ENCODE measurements around the gene SH3TC1. TPM values are rescaled to one million over a fixed set of nuclear protein-coding genes. Genes with fewer than 3 reads are reported as not detected.
A peak's percentile ranks its signal among the peaks of the same experiment; 100 is the strongest.

SH3TC1 gene
- 10 to 100 TPM in 1 of 3 donors, 1 to 10 TPM in 2; 3.4 to 18.1 (median 4.2) TPM for polyA plus RNA-seq

DNA sequence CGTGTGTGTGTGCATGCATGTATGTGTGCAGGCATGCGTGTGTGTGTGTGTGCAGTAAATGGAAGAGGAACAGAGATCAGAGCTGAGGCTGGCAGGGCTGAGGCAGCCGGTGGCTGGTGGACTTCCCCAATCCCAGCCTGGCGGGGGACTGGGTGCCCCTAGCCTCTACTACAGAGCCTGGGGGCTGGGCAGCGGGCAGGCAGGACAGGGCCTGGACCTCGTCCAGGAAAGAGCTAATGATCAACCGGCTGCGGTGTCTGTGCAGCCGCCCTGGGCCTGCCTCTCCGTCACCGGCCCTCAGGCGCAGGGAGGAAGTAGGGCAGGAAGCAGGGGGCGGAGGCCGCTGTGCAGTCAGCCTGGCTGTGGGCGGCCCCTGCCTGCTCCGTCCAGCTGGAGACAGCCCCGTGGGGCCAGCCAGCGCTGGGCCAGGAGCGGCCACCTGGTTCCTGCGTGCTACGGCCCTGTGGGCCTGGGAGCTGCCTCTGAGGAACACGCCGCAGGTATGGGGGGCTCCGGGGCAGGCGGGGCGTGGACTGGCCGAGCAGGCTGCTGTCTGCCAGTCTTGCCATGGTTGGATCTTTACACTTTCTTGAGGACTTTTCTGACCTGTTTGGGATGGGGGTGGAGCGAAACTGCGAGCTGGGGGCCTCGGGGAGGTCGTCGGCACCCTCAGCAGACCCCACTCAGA lies at the start of gene SH3TC1:
TSS of gene SH3TC1 (plus strand) at position 385 of the 688 bp plus-strand sequence. CDS start 5,905 bp downstream, outside the sequence.
- H3K27me3 Mint-ChIP-seq (ENCODE audit: low read depth in 3 of 3), result peaks cover 0 to 6% (median 3%) of the 10 kb centered on the region in 3 donors
- H3K4me3 Mint-ChIP-seq, result peak within 1 kb of the TSS; percentile 92 to 97 (median 96)
- H3K4me1 Mint-ChIP-seq, result peaks cover 42 to 46% of the 10 kb centered on the region in 2 donors
- no peaks in the 10 kb centered on the region for H3K9me3 Mint-ChIP-seq
- H3K27ac Mint-ChIP-seq, result peak within 1 kb of the TSS; percentile 89 to 97 (median 92)
- DNase-seq, result peak; percentile 70 to 74 (median 72)
- H3K36me3 Mint-ChIP-seq, result no peaks in the 10 kb centered on the region

DNA sequence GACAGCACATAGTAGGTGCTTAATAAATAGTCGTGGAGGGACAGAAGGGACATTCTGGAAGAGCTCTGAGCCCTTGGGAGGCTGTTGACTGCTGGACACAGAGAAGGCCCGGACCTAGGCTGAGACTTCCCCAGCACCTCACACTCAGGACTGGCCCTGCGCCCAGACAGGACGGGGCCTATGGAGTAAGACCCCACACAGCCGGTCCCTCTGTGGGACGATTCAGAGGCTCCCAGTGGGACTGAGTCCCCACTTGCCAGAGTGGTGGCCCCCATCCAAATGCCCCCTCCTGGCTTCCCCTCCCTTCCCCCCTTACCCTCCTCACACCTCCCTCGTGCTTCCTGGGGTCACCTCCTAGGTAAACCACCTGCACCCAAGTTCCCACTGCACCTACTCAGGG lies 49.4 kb upstream of the SH3TC1 start:
- H3K36me3 Mint-ChIP-seq, result no peaks in the 10 kb centered on the region

DNA sequence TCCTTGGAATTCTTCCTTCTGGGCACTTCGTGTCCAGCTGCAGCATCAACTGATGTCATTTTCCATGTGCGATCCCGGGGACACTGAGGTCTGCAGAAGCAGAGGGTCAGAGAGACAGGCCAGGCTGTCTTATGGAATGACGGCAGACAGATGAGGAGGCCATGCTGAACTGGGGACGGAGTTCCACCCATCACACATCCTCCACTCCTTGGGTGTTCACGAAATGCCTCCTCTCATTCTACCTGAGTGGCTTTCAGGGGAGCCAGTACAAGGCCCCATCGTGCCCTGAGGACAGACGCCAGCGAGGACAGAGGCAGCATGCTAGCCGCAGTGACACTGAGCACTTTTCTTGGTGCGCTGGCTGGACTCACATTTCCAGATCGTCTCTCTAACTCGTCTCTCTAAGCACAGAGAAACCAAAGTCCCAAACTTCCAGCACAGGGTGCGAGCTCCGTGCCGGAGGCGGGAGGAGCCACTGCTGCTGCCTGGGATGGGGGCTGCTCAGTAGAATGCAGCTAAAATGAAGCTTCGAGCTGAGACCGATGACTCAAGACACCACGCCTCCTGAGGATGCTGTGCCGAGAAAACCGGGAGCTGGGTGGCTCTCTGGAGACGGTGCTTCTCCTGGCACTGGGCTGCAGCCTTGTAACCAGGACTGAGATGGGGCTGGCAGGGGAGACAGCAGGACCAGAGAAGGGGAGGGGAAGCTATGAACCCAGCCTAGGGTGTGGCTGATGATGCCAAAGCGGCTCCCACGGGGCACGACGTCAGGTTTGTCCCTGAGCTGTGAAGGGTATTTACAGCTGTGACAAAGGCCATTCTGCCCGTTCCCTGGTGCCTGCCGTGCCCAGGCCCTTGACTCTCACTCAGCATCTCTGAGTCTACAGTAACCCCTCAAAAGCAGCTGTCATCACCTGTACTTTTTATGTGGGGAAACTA lies 48.7 kb upstream of the SH3TC1 start:
- Mint-ChIP-seq H3K27me3 (ENCODE audit: low read depth in 3 of 3) (peaks cover 0 to 7% (median under 1%) of the 10 kb centered on the region in 3 donors), H3K4me3 (no peak overlapping the region), H3K27ac (no peak overlapping the region), H3K36me3 (no peaks in the 10 kb centered on the region), H3K4me1 (no peaks in the 10 kb centered on the region), H3K9me3 (no peaks in the 10 kb centered on the region)
- DNase-seq, result no peak

More for the DNA sequence above, 49.4 kb upstream of the SH3TC1 start:
- H3K4me1 Mint-ChIP-seq, result no peaks in the 10 kb centered on the region
- H3K27ac Mint-ChIP-seq, result no peak overlapping the region
- H3K27me3 Mint-ChIP-seq (ENCODE audit: low read depth in 3 of 3), result peaks cover 0 to 7% (median 0%) of the 10 kb centered on the region in 3 donors
- H3K4me3 Mint-ChIP-seq, result no peak overlapping the region
- no peaks in the 10 kb centered on the region for H3K9me3 Mint-ChIP-seq
- no peak for DNase-seq

- no peak overlapping the region for H3K27ac Mint-ChIP-seq
- DNase-seq, result no peak
- no peaks in the 10 kb centered on the region for H3K36me3 Mint-ChIP-seq
- H3K4me1 Mint-ChIP-seq, result no peaks in the 10 kb centered on the region
- no peak overlapping the region for H3K4me3 Mint-ChIP-seq
- no peaks in the 10 kb centered on the region for H3K9me3 Mint-ChIP-seq
- peaks cover 0 to 7% (median 2%) of the 10 kb centered on the region in 3 donors for H3K27me3 Mint-ChIP-seq (ENCODE audit: low read depth in 3 of 3)
Observed at GRCh38 chr4:8151165-8151650, 47.9 kb upstream of the SH3TC1 start.

GRCh38 chr4:8152090-8152864 lies 46.8 kb upstream of the SH3TC1 start:
- no peak for DNase-seq
- Mint-ChIP-seq H3K27me3 (ENCODE audit: low read depth in 3 of 3) (peaks cover 2 to 5% (median 4%) of the 10 kb centered on the region in 3 donors), H3K4me3 (no peak overlapping the region), H3K4me1 (no peaks in the 10 kb centered on the region), H3K9me3 (no peaks in the 10 kb centered on the region), H3K36me3 (no peaks in the 10 kb centered on the region), H3K27ac (no peak overlapping the region)

DNA sequence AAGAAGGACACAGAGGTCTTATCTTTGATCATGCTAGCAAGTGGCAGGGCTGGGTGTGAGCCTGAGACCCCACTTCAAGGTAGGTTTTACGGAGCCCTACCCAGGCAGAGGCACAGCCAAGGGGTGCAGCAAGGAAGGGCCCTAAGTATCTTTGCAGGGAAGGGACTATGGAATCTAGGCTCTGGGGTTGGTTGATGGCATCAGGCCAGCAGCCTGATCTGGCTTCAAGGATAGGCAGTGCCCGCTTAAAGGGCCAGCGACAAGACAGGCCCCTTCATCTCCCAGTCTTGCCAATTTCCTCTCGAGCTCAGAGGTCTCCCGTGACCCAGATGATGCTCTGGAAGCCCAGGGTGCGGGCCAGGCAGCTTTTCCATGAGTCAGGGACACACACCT lies 46.2 kb upstream of the SH3TC1 start:
- DNase-seq, result no peak
- H3K9me3 Mint-ChIP-seq, result peaks cover 0 to 1% (median 0%) of the 10 kb centered on the region in 6 donors
- H3K4me3 Mint-ChIP-seq, result no peak overlapping the region
- H3K27me3 Mint-ChIP-seq (ENCODE audit: low read depth in 3 of 3), result peaks cover 2 to 7% (median 3%) of the 10 kb centered on the region in 3 donors
- H3K4me1 Mint-ChIP-seq, result no peaks in the 10 kb centered on the region
- H3K36me3 Mint-ChIP-seq, result no peaks in the 10 kb centered on the region
- H3K27ac Mint-ChIP-seq, result no peak overlapping the region

DNA sequence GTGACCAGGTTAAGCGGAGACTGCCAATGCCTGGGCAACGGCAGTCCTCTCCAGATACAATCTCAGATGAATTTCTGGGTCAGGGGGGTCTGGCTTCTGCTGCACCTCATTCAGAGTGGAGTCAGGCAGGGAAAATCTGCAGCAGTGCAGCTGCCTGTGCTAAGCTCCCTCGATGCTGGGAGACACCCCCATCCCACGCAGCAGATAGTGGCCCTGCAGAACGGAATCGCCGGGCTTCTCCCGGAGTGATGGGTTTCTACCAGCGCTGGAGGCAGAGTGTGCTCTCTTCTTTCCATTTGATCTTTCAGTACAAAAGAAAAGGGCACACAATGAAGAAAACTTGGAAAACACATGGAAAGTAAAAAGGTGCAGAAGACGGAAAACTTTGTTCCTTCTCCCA lies 45.6 kb upstream of the SH3TC1 start:
- Mint-ChIP-seq H3K4me3 (no peak overlapping the region), H3K9me3 (peaks cover 0 to 1% (median 0%) of the 10 kb centered on the region in 6 donors), H3K27me3 (ENCODE audit: low read depth in 3 of 3) (peaks cover 2 to 7% (median 3%) of the 10 kb centered on the region in 3 donors)

GRCh38 chr4:8155048-8155447 lies 44.0 kb upstream of the SH3TC1 start:
- no peak for DNase-seq
- Mint-ChIP-seq H3K27ac (no peak overlapping the region), H3K36me3 (no peaks in the 10 kb centered on the region), H3K9me3 (peaks cover 0 to 1% (median 0%) of the 10 kb centered on the region in 6 donors), H3K4me1 (peaks cover 11 to 13% of the 10 kb centered on the region in 2 donors), H3K27me3 (ENCODE audit: low read depth in 3 of 3) (peaks cover 2 to 10% (median 6%) of the 10 kb centered on the region in 3 donors), H3K4me3 (no peak overlapping the region)

More for the DNA sequence above, 45.6 kb upstream of the SH3TC1 start:
- Mint-ChIP-seq H3K27ac (no peak overlapping the region), H3K36me3 (no peaks in the 10 kb centered on the region), H3K4me1 (no peaks in the 10 kb centered on the region)
- DNase-seq, result no peak

GRCh38 chr4:8155660-8156421 lies 43.2 kb upstream of the SH3TC1 start:
- no peak for DNase-seq
- H3K27me3 Mint-ChIP-seq (ENCODE audit: low read depth in 3 of 3), result peaks cover 2 to 10% (median 6%) of the 10 kb centered on the region in 3 donors
- peaks cover 0 to 1% (median 0%) of the 10 kb centered on the region in 6 donors for H3K9me3 Mint-ChIP-seq
- H3K4me3 Mint-ChIP-seq, result no peak overlapping the region
- H3K4me1 Mint-ChIP-seq, result peaks cover 11 to 20% of the 10 kb centered on the region in 2 donors
- H3K27ac Mint-ChIP-seq, result peak overlapping the region in 1 of 6 donors; percentile 46
- H3K36me3 Mint-ChIP-seq, result no peaks in the 10 kb centered on the region

GRCh38 chr4:8156617-8157016 lies 42.5 kb upstream of the SH3TC1 start:
- Mint-ChIP-seq H3K4me3 (peak overlapping the region in 1 of 5 donors; percentile 61), H3K27ac (no peak overlapping the region), H3K9me3 (peaks cover 0 to 2% (median 0%) of the 10 kb centered on the region in 6 donors), H3K4me1 (peaks cover 11 to 20% of the 10 kb centered on the region in 2 donors), H3K27me3 (ENCODE audit: low read depth in 3 of 3) (peaks cover 2 to 10% (median 6%) of the 10 kb centered on the region in 3 donors), H3K36me3 (no peaks in the 10 kb centered on the region)
- DNase-seq, result no peak

- Mint-ChIP-seq H3K9me3 (peaks cover 0 to 2% (median 0%) of the 10 kb centered on the region in 6 donors), H3K27ac (no peak overlapping the region), H3K36me3 (no peaks in the 10 kb centered on the region), H3K4me3 (peak overlapping the region; percentile 23 to 61 (median 43)), H3K4me1 (peaks cover 11 to 20% of the 10 kb centered on the region in 2 donors), H3K27me3 (ENCODE audit: low read depth in 3 of 3) (peaks cover 2 to 10% (median 6%) of the 10 kb centered on the region in 3 donors)
- DNase-seq, result no peak
Observed at GRCh38 chr4:8157496-8157895, 41.6 kb upstream of the SH3TC1 start.

DNA sequence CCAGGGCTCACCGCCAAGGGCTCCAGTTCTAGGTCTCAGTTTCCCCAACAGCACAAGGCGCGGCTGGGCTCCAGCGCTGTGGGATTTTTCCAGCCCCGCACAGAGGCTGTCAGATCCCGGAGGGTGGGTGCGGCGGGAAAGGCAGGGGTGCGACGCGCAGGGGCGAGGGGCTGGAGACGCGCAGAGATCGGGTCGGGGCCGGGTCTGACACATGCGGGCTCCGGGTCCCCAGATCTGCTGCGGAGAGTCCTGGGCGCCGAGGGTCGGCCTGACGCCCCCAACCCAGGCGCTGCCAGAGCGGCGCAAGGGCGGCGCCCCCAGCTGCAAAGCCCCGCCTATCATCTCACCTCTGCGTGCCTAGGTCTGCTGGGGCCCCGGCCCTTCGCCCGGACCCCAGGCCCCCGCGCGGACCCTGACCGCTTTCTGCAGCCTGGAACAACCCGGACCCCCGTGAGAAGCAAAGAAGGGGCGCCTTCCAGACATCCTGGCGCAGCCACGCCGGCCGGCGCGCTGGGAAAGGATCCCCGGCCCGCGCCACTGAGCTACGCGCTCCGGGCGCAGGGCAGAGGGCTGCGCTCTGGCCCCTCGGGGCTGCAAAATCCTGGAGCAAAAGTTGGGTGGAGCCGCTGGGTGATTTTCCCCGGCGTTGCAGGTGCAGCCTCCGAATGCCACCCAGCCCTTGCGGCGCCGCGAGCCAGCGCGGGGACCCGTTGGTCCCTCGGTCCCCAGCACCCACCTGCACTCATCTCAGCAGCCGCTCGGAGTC lies 41.0 kb upstream of the SH3TC1 start:
- peaks cover 2 to 10% (median 6%) of the 10 kb centered on the region in 3 donors for H3K27me3 Mint-ChIP-seq (ENCODE audit: low read depth in 3 of 3)
- no peak overlapping the region for H3K27ac Mint-ChIP-seq
- peaks cover 0 to 2% (median 0%) of the 10 kb centered on the region in 6 donors for H3K9me3 Mint-ChIP-seq
- DNase-seq, result peak in 1 of 3 donors; percentile 8
- H3K4me1 Mint-ChIP-seq, result peaks cover 11 to 20% of the 10 kb centered on the region in 2 donors
- no peaks in the 10 kb centered on the region for H3K36me3 Mint-ChIP-seq
- peak overlapping the region; percentile 27 to 73 (median 57) for H3K4me3 Mint-ChIP-seq
